PC-9 (cell line): Measurements from ENCODE around the gene ITPR3. TPM values are rescaled to one million over a fixed set of nuclear protein-coding genes. Genes with fewer than 3 reads are reported as not detected.
A peak's percentile ranks its signal among the peaks of the same experiment; 100 is the strongest.

Source experiments
- BruUV-seq: library from RNA; stranded (reverse); fragments of 400-500 nt; replicated peaks from 2 replicates; lab custom pipeline; 2021; lab: Mats Ljungman, UMichigan
- CTCF ChIA-PET: fragments of 300-600 bp; sonication (Branson Sonifier 250); formaldehyde crosslinking; loops from one replicate; lab custom pipeline; 2022; ENCODE audit warnings: antibody characterized with exemption; lab: Charles Lee
- POLR2A ChIA-PET: fragments of 300-600 bp; sonication (Branson Sonifier 250); formaldehyde crosslinking; loops from one replicate; lab custom pipeline; 2022; ENCODE audit warnings: antibody characterized with exemption; ENCODE audit not compliant: unreplicated experiment; lab: Charles Lee
- DNase-seq, 2 experiments: peaks; one replicate each; pipeline versions ENCODE4 v3.0.0 to v3.0.0-alpha.2; 2015 to 2022; ENCODE audit warnings: mixed read lengths in 1 of 2
- H2AFZ ChIP-seq: fragments of 200-600 bp; sonication (generic); 2 replicates; pipeline ENCODE4 v1.8.1; 2017; ENCODE audit warnings: antibody characterized with exemption
- H3F3A ChIP-seq: fragments of 200-600 bp; sonication (generic); 2 replicates; pipeline ENCODE4 v1.8.1; 2017; ENCODE audit warnings: antibody characterized with exemption, mild to moderate bottlenecking, low read depth; ENCODE audit not compliant: insufficient read depth
- H3K27ac ChIP-seq: fragments of 200-600 bp; sonication (generic); 2 replicates; pipeline ENCODE4 v1.6.1; 2016; ENCODE audit warnings: mixed run types
- H3K27me3 ChIP-seq: fragments of 200-600 bp; sonication (generic); 2 replicates; pipeline ENCODE4 v1.6.1; 2016; ENCODE audit warnings: low read depth, mixed run types; ENCODE audit not compliant: insufficient read depth
- H3K36me3 ChIP-seq: fragments of 200-600 bp; sonication (generic); 2 replicates; pipeline ENCODE4 v1.6.1; 2016; ENCODE audit warnings: low read depth, mixed run types
- H3K4me1 ChIP-seq: fragments of 200-600 bp; sonication (generic); replicated peaks from 2 replicates; pipeline ENCODE4 v1.6.1; 2016; ENCODE audit warnings: mixed run types; ENCODE audit not compliant: insufficient read depth
- H3K4me2 ChIP-seq: fragments of 200-600 bp; sonication (generic); 2 replicates; pipeline ENCODE4 v1.6.1; 2017; ENCODE audit warnings: mixed run types
- H3K4me3 ChIP-seq: fragments of 200-600 bp; sonication (generic); 2 replicates; pipeline ENCODE4 v1.6.1; 2016; ENCODE audit warnings: mixed run types
- H3K79me2 ChIP-seq: fragments of 200-600 bp; sonication (generic); 2 replicates; pipeline ENCODE4 v1.6.1; 2017; ENCODE audit warnings: low read depth, mixed run types
- H3K9me2 ChIP-seq: fragments of 200-600 bp; sonication (generic); 2 replicates; pipeline ENCODE4 v1.8.1; 2017; ENCODE audit warnings: mild to moderate bottlenecking; ENCODE audit not compliant: insufficient read depth
- H3K9me3 ChIP-seq: fragments of 200-600 bp; sonication (generic); 2 replicates; pipeline ENCODE4 v1.8.1; 2016; ENCODE audit warnings: low read depth; ENCODE audit not compliant: insufficient read depth
- H4K20me1 ChIP-seq: fragments of 200-600 bp; sonication (generic); 2 replicates; pipeline ENCODE4 v1.8.1; 2017; ENCODE audit not compliant: insufficient read depth
- EZH2 ChIP-seq: fragments of 200-600 bp; sonication (generic); IDR thresholded peaks from 2 replicates; pipeline ENCODE4 v1.8.0; 2017; ENCODE audit warnings: antibody characterized with exemption, low read depth
- intact Hi-C: fragments of 100-400 bp; cut with micrococcal nuclease; formaldehyde crosslinking; loops from one replicate; pipeline ENCODE4 v1.10.0; 2022; ENCODE audit not compliant: unreplicated experiment
- total RNA-seq: library from RNA; stranded (reverse); gene quantifications from 2 replicates; pipeline ENCODE4 v1.2.3, GENCODE V29; 2021
- TF ChIP-seq, protein P1 (sequence below): fragments of 200-600 bp; sonication (generic); conservative IDR thresholded peaks from 2 replicates; pipeline ENCODE4 v1.6.1; 2017; ENCODE audit warnings: mixed run types, antibody characterized with exemption, mild to moderate bottlenecking, moderate library complexity

ITPR3 gene
- total RNA-seq, 1 experiment from 2014 or later, result 86.9 TPM

DNA sequence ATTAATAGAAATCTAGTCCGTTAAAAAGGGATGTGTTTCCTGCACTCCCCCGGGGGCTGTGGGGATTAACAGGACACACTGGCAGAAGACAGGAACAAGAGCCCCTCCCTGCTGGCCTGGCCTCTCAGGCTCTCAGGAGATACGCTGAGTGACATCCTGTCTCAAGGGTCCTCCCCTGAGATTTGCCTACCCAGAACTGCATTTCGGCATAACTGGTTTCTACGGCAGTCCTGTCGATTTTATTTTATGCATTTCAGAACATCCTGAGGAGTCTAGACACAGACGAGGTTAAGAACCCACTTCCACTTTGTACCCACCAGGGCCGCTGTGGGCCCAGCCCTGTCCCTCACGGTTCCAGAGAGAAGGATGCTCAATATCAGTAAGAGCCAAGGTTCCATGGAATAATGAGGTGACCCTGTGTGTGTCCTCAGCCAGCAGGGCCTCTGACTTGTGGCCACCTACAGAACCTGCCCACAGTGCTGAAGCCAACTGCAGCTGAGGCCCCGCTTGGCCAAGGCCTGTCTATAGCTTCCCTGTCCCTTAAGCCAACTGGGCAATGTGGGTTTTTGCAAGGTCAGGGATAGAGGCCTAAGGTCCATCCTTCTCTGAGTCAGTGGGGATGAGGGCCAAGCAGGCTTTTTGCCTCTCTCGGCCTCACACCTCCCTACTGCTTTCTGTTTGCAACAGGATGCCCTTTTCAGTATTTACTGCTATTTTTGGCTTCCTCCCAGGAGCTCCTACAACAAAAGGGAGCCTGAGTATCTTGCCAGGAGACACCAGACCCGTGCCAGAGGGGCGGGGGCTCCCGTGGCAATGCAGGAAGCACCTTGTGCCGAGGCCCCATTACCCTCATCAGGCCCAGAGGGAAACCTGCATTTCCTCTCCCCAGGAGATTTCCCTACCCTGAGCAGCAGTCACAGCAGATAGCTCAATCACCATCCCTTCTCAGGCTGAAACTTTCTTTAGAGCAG lies 75.7 kb downstream of the ITPR3 start:
- H3K9me2 ChIP-seq, result no peaks in the 10 kb centered on the region
- POLR2A ChIA-PET, result interaction anchor here (0.6 kb wide), 3 partner anchors 28 to 872 kb away, joined by 3 read pairs; no protein-coding TSS in a partner anchor
- no peak for TF ChIP-seq EZH2
- TF ChIP-seq, protein P1, sequence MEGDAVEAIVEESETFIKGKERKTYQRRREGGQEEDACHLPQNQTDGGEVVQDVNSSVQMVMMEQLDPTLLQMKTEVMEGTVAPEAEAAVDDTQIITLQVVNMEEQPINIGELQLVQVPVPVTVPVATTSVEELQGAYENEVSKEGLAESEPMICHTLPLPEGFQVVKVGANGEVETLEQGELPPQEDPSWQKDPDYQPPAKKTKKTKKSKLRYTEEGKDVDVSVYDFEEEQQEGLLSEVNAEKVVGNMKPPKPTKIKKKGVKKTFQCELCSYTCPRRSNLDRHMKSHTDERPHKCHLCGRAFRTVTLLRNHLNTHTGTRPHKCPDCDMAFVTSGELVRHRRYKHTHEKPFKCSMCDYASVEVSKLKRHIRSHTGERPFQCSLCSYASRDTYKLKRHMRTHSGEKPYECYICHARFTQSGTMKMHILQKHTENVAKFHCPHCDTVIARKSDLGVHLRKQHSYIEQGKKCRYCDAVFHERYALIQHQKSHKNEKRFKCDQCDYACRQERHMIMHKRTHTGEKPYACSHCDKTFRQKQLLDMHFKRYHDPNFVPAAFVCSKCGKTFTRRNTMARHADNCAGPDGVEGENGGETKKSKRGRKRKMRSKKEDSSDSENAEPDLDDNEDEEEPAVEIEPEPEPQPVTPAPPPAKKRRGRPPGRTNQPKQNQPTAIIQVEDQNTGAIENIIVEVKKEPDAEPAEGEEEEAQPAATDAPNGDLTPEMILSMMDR, result no peak
- peaks cover 23% of the 10 kb centered on the region for H4K20me1 ChIP-seq
- 0 out of 2 replicates have a peak overlapping the region, but pooled peaks have one; percentile 19 for H3K27ac ChIP-seq
- H2AFZ ChIP-seq, result no peak overlapping the region
- no TSS peak for BruUV-seq
- H3F3A ChIP-seq, result peaks cover 67% of the 10 kb centered on the region
- H3K4me3 ChIP-seq, result no peak overlapping the region
- DNase-seq, result peak in 1 of 2 experiments; percentile 71
- CTCF ChIA-PET, result interaction anchor here (0.6 to 1.7 kb wide), 3 partner anchors 14 to 114 kb away, joined by 3 to 7 read pairs (median 6); partner anchors contain the start of gene UQCC2
- H3K4me2 ChIP-seq, result no peak overlapping the region
- no peaks in the 10 kb centered on the region for H3K9me3 ChIP-seq
- intact Hi-C loops, result no loop called here
- H3K36me3 ChIP-seq, result peaks cover 29% of the 10 kb centered on the region
- H3K4me1 ChIP-seq, result peaks cover 21% of the 10 kb centered on the region; the same call in 1 of the 2 replicates
- no peaks in the 10 kb centered on the region for H3K27me3 ChIP-seq
- no peaks in the 10 kb centered on the region for H3K79me2 ChIP-seq

GRCh38 chr6:33697845-33698244 lies 76.7 kb downstream of the ITPR3 start:
- Histone ChIP-seq H3K79me2 (no peaks in the 10 kb centered on the region), H3K4me2 (no peak overlapping the region), H3K27ac (no peak overlapping the region), H3F3A (peaks cover 71% of the 10 kb centered on the region), H3K9me2 (no peaks in the 10 kb centered on the region), H3K9me3 (no peaks in the 10 kb centered on the region), H2AFZ (no peak overlapping the region), H3K4me3 (no peak overlapping the region), H3K4me1 (0 out of 2 replicates have a peak, but pooled peaks cover 16% of the 10 kb centered on the region), H3K36me3 (peaks cover 26% of the 10 kb centered on the region), H4K20me1 (peaks cover 24% of the 10 kb centered on the region), H3K27me3 (no peaks in the 10 kb centered on the region)
- no TSS peak for BruUV-seq
- CTCF ChIA-PET, result interaction anchor here (1.7 kb wide), 1 partner anchor 108 kb away, joined by 7 read pairs; no protein-coding TSS in a partner anchor
- TF ChIP-seq, protein P1, result no peak
- no peak for TF ChIP-seq EZH2
- intact Hi-C loops, result no loop called here
- POLR2A ChIA-PET, result interaction anchor here (0.6 kb wide), 1 partner anchor 29 kb away, joined by 3 read pairs; no protein-coding TSS in a partner anchor
- DNase-seq, result no peak

GRCh38 chr6:33698494-33698893 lies 77.4 kb downstream of the ITPR3 start:
- no TSS peak for BruUV-seq
- DNase-seq, result no peak
- ChIA-PET POLR2A (no interaction called here), CTCF (no interaction called here)
- no peaks in the 10 kb centered on the region for H3K79me2 ChIP-seq
- intact Hi-C loops, result no loop called here
- TF ChIP-seq, protein P1, result no peak
- no peak for TF ChIP-seq EZH2
- H3K27me3 ChIP-seq, result no peaks in the 10 kb centered on the region
- peaks cover 19% of the 10 kb centered on the region for H3K36me3 ChIP-seq
- no peak overlapping the region for H3K4me3 ChIP-seq
- no peaks in the 10 kb centered on the region for H3K9me3 ChIP-seq
- H4K20me1 ChIP-seq, result peaks cover 23% of the 10 kb centered on the region
- no peak overlapping the region for H2AFZ ChIP-seq
- H3K9me2 ChIP-seq, result no peaks in the 10 kb centered on the region
- H3K4me1 ChIP-seq, result 0 out of 2 replicates have a peak, but pooled peaks cover 14% of the 10 kb centered on the region
- H3K4me2 ChIP-seq, result no peak overlapping the region
- H3F3A ChIP-seq, result peaks cover 69% of the 10 kb centered on the region
- no peak overlapping the region for H3K27ac ChIP-seq
